H1 (cell line): ENCODE results near the gene CELF2. TPM values are rescaled to one million over a fixed set of nuclear protein-coding genes. Genes with fewer than 3 reads are reported as not detected.

Source experiments
- CTCF ChIA-PET: fragments of 300-600 bp; sonication (Branson Sonifier 250); formaldehyde crosslinking; loops from one replicate; lab custom pipeline; 2021; ENCODE audit not compliant: partially characterized antibody; lab: Charles Lee
- POLR2A ChIA-PET: fragments of 300-600 bp; sonication (Branson Sonifier 250); formaldehyde crosslinking; loops from one replicate; lab custom pipeline; 2021; ENCODE audit warnings: inconsistent platforms; ENCODE audit not compliant: partially characterized antibody; lab: Charles Lee
- DNase-seq, 2 experiments: peaks; one replicate each; pipeline versions ENCODE4 v3.0.0 to v3.0.0-alpha.2; 2010 to 2022; ENCODE audit warnings: low spot score in 2 of 2, low read depth in 1 of 2, mixed read lengths in 1 of 2
- FAIRE-seq: peaks from 2 replicates; lab custom pipeline; 2011; peaks lifted over from hg19 to GRCh38; lab: Jason Lieb, UNC
- H2AFZ ChIP-seq: 2 replicates; pipeline ENCODE4 v1.8.1; 2012; ENCODE audit warnings: low read length, inconsistent platforms
- H2AK5ac ChIP-seq: 2 replicates; pipeline ENCODE4 v1.6.1; 2013; ENCODE audit warnings: low read depth, low read length
- H2BK120ac ChIP-seq: replicated peaks from 2 replicates; pipeline ENCODE3; 2013; ENCODE audit warnings: low read depth, low read length, inconsistent platforms
- H2BK12ac ChIP-seq: 2 replicates; pipeline ENCODE4 v1.6.1; 2013; ENCODE audit warnings: low read depth, low read length
- H2BK15ac ChIP-seq: 2 replicates; pipeline ENCODE4 v1.6.1; 2013; ENCODE audit warnings: low read length
- H2BK20ac ChIP-seq: 2 replicates; pipeline ENCODE4 v1.6.1; 2013; ENCODE audit warnings: low read length
- H2BK5ac ChIP-seq: 2 replicates; pipeline ENCODE4 v1.6.1; 2013; ENCODE audit warnings: low read depth, low read length
- H3K14ac ChIP-seq: 2 replicates; pipeline ENCODE4 v1.6.1; 2013; ENCODE audit warnings: inconsistent platforms; ENCODE audit not compliant: insufficient read length
- H3K18ac ChIP-seq: 2 replicates; pipeline ENCODE4 v1.6.1; 2013; ENCODE audit warnings: low read length; ENCODE audit errors: extremely low read depth
- H3K23ac ChIP-seq: 2 replicates; pipeline ENCODE4 v1.6.1; 2013; ENCODE audit warnings: inconsistent platforms; ENCODE audit not compliant: insufficient read length
- H3K23me2 ChIP-seq: 2 replicates; pipeline ENCODE4 v1.6.1; 2013; ENCODE audit warnings: low read depth, low read length
- H3K27ac ChIP-seq: 2 replicates; pipeline ENCODE4 v1.6.1; 2011; ENCODE audit warnings: low read depth, low read length, inconsistent platforms
- H3K27me3 ChIP-seq, 4 experiments: replicated peaks in 1 of 4; 1 replicate in 1 of 4; 2 replicates in 3 of 4; pipeline versions ENCODE4 v1.6.1 to v1.8.1; 2011 to 2013; ENCODE audit warnings: low read length in 3 of 4, mild to moderate bottlenecking in 3 of 4, inconsistent platforms in 2 of 4, mixed read lengths in 2 of 4, moderate library complexity in 1 of 4; ENCODE audit not compliant: control insufficient read depth in 3 of 4, insufficient read depth in 3 of 4; ENCODE audit errors: extremely low read depth in 1 of 4
- H3K36me3 ChIP-seq, 4 experiments: 2 replicates each; pipeline versions ENCODE4 v1.6.1 to v1.8.1; 2011 to 2013; ENCODE audit warnings: mild to moderate bottlenecking in 4 of 4, low read length in 3 of 4, moderate library complexity in 2 of 4, control low read depth in 1 of 4, inconsistent platforms in 1 of 4; ENCODE audit not compliant: insufficient read depth in 4 of 4, control insufficient read depth in 2 of 4
- H3K4ac ChIP-seq: replicated peaks from 2 replicates; pipeline ENCODE3; 2013; ENCODE audit warnings: low read length, low read depth, mixed read lengths, inconsistent platforms; ENCODE audit not compliant: insufficient read length
- H3K4me1 ChIP-seq, 4 experiments: replicated peaks in 1 of 4; 1 replicate in 1 of 4; 2 replicates in 3 of 4; pipeline versions ENCODE4 v1.6.1 to v1.8.1; 2011 to 2013; ENCODE audit warnings: low read length in 3 of 4, inconsistent platforms in 2 of 4, mixed read lengths in 1 of 4; ENCODE audit not compliant: insufficient read depth in 4 of 4, control insufficient read depth in 3 of 4
- H3K4me2 ChIP-seq, 2 experiments: 2 replicates each; pipeline versions ENCODE4 v1.6.1 to v1.8.1; 2011 to 2013; ENCODE audit warnings: low read depth in 2 of 2, low read length in 2 of 2, control low read depth in 1 of 2, inconsistent platforms in 1 of 2, mild to moderate bottlenecking in 1 of 2; ENCODE audit not compliant: insufficient read depth in 1 of 2
- H3K4me3 ChIP-seq, 4 experiments: fragments of 200-600, 300-600 bp in 1 of 4; sonication (generic), shearing (Covaris generic), sonication (Bioruptor Twin) in 1 of 4; 2 replicates each; pipeline versions ENCODE4 v1.5.1 to v1.8.1; 2011 to 2016; ENCODE audit warnings: low read length in 4 of 4, low read depth in 3 of 4, control low read depth in 2 of 4, inconsistent platforms in 2 of 4, mild to moderate bottlenecking in 2 of 4, mixed read lengths in 1 of 4, moderate library complexity in 1 of 4; ENCODE audit not compliant: insufficient read depth in 2 of 4; ENCODE audit errors: extremely low read depth in 1 of 4
- H3K56ac ChIP-seq: replicated peaks from 2 replicates; pipeline ENCODE3; 2013; ENCODE audit warnings: low read depth, mild to moderate bottlenecking, mixed read lengths, low read length, inconsistent platforms; ENCODE audit not compliant: insufficient read length
- H3K79me1 ChIP-seq: 2 replicates; pipeline ENCODE4 v1.6.1; 2013; ENCODE audit warnings: low read depth, low read length, control low read depth
- H3K79me2 ChIP-seq, 2 experiments: 2 replicates each; pipeline versions ENCODE4 v1.6.1 to v1.8.1; 2012 to 2013; ENCODE audit warnings: low read length in 2 of 2, mild to moderate bottlenecking in 2 of 2, inconsistent platforms in 1 of 2; ENCODE audit not compliant: insufficient read depth in 2 of 2, control insufficient read depth in 1 of 2
- H3K9ac ChIP-seq, 4 experiments: replicated peaks in 1 of 4; 1 replicate in 1 of 4; 2 replicates in 3 of 4; pipeline versions ENCODE4 v1.6.1 to v1.8.1; 2011 to 2013; ENCODE audit warnings: low read depth in 3 of 4, low read length in 3 of 4, control low read depth in 2 of 4, mild to moderate bottlenecking in 2 of 4, moderate library complexity in 2 of 4, inconsistent platforms in 1 of 4; ENCODE audit errors: extremely low read depth in 1 of 4
- H3K9me3 ChIP-seq, 2 experiments: 2 replicates each; pipeline versions ENCODE4 v1.6.1 to v1.8.1; 2012 to 2013; ENCODE audit warnings: mild to moderate bottlenecking in 2 of 2, moderate library complexity in 2 of 2, control low read depth in 1 of 2, inconsistent platforms in 1 of 2, low read depth in 1 of 2, low read length in 1 of 2, mixed read lengths in 1 of 2; ENCODE audit not compliant: insufficient read depth in 2 of 2
- H4K20me1 ChIP-seq, 2 experiments: replicated peaks in 1 of 2; 2 replicates each; pipeline versions ENCODE3 to v1.8.1; 2011 to 2013; ENCODE audit warnings: inconsistent platforms in 2 of 2, low read length in 2 of 2, mild to moderate bottlenecking in 1 of 2; ENCODE audit not compliant: insufficient read depth in 2 of 2, control insufficient read depth in 1 of 2
- H4K5ac ChIP-seq: 2 replicates; pipeline ENCODE4 v1.6.1; 2013; ENCODE audit warnings: low read length, low read depth, mixed read lengths, inconsistent platforms; ENCODE audit not compliant: insufficient read length
- H4K8ac ChIP-seq: 2 replicates; pipeline ENCODE4 v1.8.0; 2013; ENCODE audit warnings: mild to moderate bottlenecking, moderate library complexity, low read length, inconsistent platforms; ENCODE audit not compliant: insufficient read depth; ENCODE audit errors: extremely low read depth
- H4K91ac ChIP-seq: replicated peaks from 2 replicates; pipeline ENCODE3; 2013; ENCODE audit warnings: low read length, mixed read lengths, inconsistent platforms; ENCODE audit not compliant: insufficient read length
- CBX5 ChIP-seq: fragments of 300-800, 300-1000 bp; sonication (generic); IDR thresholded peaks from 2 replicates; pipeline ENCODE4 v1.7.1; 2016; ENCODE audit warnings: antibody characterized with exemption, low read length, low read depth
- CBX8 ChIP-seq: fragments of 300-800, 300-1000 bp; sonication (generic); IDR thresholded peaks from 2 replicates; pipeline ENCODE4 v1.7.1; 2016; ENCODE audit warnings: low read depth, low read length, borderline replicate concordance
- CHD2 ChIP-seq: IDR thresholded peaks from 2 replicates; pipeline ENCODE4 v1.6.1; 2012; ENCODE audit warnings: low read length, improper control_type of control experiment
- EZH2 ChIP-seq: fragments of 200-600 bp; sonication (generic); IDR thresholded peaks from 2 replicates; pipeline ENCODE4 v1.7.1; 2012; ENCODE audit warnings: low read depth, mild to moderate bottlenecking, moderate library complexity, low read length, inconsistent platforms; ENCODE audit not compliant: severe bottlenecking
- HDAC6 ChIP-seq: IDR thresholded peaks from one replicate; pipeline ENCODE4 v1.7.1; 2012; ENCODE audit warnings: low read depth, mild to moderate bottlenecking, inconsistent platforms, low read length, moderate library complexity
- JUN ChIP-seq: IDR thresholded peaks from 2 replicates; pipeline ENCODE4 v1.6.1; 2011; ENCODE audit warnings: low read depth, mild to moderate bottlenecking, improper control_type of control experiment, low read length
- NRF1 ChIP-seq: IDR thresholded peaks from 2 replicates; pipeline ENCODE4 v1.6.1; 2011; ENCODE audit warnings: mild to moderate bottlenecking, low read depth, low read length, improper control_type of control experiment
- POU5F1 ChIP-seq: IDR thresholded peaks from 2 replicates; pipeline ENCODE4 v1.6.1; 2011; ENCODE audit warnings: low read depth, mild to moderate bottlenecking, low read length, moderate library complexity
- RAD21 ChIP-seq, 2 experiments: IDR thresholded peaks in 1 of 2; conservative IDR thresholded peaks in 1 of 2; 2 replicates each; pipeline ENCODE4 v1.6.1; 2011; ENCODE audit warnings: low read depth in 2 of 2, low read length in 2 of 2, improper control_type of control experiment in 1 of 2, inconsistent platforms in 1 of 2, mild to moderate bottlenecking in 1 of 2, moderate library complexity in 1 of 2
- RBBP5 ChIP-seq: IDR thresholded peaks from 2 replicates; pipeline ENCODE4 v1.7.1; 2012; ENCODE audit warnings: low read depth, mild to moderate bottlenecking, inconsistent platforms, low read length, moderate library complexity, borderline replicate concordance
- SAP30 ChIP-seq: fragments of 300-600 bp; sonication (generic); IDR thresholded peaks from 2 replicates; pipeline ENCODE4 v1.7.1; 2012; ENCODE audit warnings: low read length, moderate library complexity, mild to moderate bottlenecking, inconsistent platforms; ENCODE audit not compliant: insufficient read depth, insufficient replicate concordance
- SRF ChIP-seq: IDR thresholded peaks from 2 replicates; pipeline ENCODE4 v1.6.1; 2011; ENCODE audit warnings: mild to moderate bottlenecking, low read depth, low read length, moderate library complexity
- TEAD4 ChIP-seq: IDR thresholded peaks from 2 replicates; pipeline ENCODE4 v1.6.1; 2012; ENCODE audit warnings: low read depth, low read length, inconsistent platforms, mixed read lengths
- YY1 ChIP-seq: IDR thresholded peaks from 2 replicates; pipeline ENCODE4 v1.6.1; 2011; ENCODE audit warnings: low read depth, mild to moderate bottlenecking, low read length
- ZNF274 ChIP-seq: IDR thresholded peaks from 2 replicates; pipeline ENCODE4 v1.7.0; 2012; ENCODE audit warnings: low read length, borderline replicate concordance; ENCODE audit errors: extremely low read depth
- WGBS, 2 experiments: shearing (Covaris generic) in 1 of 2; methylation state at CpG; one replicate each; pipeline versions ENCODE4 v1.1.6 to v1.1.7; 2013 to 2015; ENCODE audit warnings: low lambda C conversion rate in 2 of 2, mixed read lengths in 2 of 2, inconsistent platforms in 1 of 2, low coverage in 1 of 2, missing lambda C conversion rate in 1 of 2; ENCODE audit not compliant: insufficient replicate concordance in 2 of 2, insufficient coverage in 1 of 2, insufficient read length in 1 of 2; ENCODE audit errors: extremely low coverage in 1 of 2, missing lambda C conversion rate in 1 of 2; 5-methylcytosine and 5-hydroxymethylcytosine counted together
- polyA plus RNA-seq, 7 experiments: library from polyadenylated mRNA; depleted of rRNA in 3 of 7; stranded (reverse) in 5 of 7; unstranded in 2 of 7; fragments of >200 nt in 5 of 7; fragments of 200-250 nt in 2 of 7; gene quantifications; 1 replicate in 5 of 7; 2 replicates in 1 of 7; 4 replicates in 1 of 7; pipeline versions ENCODE4 v1.2.1 to v1.2.3, GENCODE V29; 2011 to 2013; ENCODE audit warnings: missing spikeins in 2 of 7, mixed read lengths in 2 of 7
- total RNA-seq: library from RNA; stranded (reverse); fragmentation: NEBNext Ultra II Directional; extraction: Animal tissue kit (Norgen Biotek cat#: 25700); gene quantifications from 2 replicates; pipeline ENCODE4 v1.2.1, GENCODE V29; 2021

Gene CELF2
- total and polyA plus RNA-seq, 2 of the 8 experiments (the other 6 are each of a cell fraction or from before 2014, with no cell fraction given) = 18.3 to 22.7 TPM

GRCh38 chr10:11201911-11202310, 184.2 kb downstream of the CELF2 start:
- FAIRE-seq = no peak
- Histone ChIP-seq H3K79me2 (no peaks in the 10 kb centered on the region), H2BK120ac (no peak overlapping the region), H4K20me1 (no peaks in the 10 kb centered on the region), H3K9me3 (no peaks in the 10 kb centered on the region), H4K91ac (no peak overlapping the region), H3K9ac (no peak overlapping the region), H3K23me2 (no peaks in the 10 kb centered on the region), H2AFZ (no peak overlapping the region), H3K4me3 (no peak overlapping the region), H3K18ac (no peak overlapping the region), H3K23ac (no peak overlapping the region)
- TF ChIP-seq CBX8 (no peak), RAD21 (IDR thresholded peaks at IDR 0.05 in 1 of 2, conservative IDR thresholded peaks at IDR 0.05 in 1 of 2; ENCODE audit: low read depth in 2 of 2, low read length in 2 of 2) (no peak), YY1 (no peak), JUN (no peak), EZH2 (no peak), CHD2 (no peak), TEAD4 (no peak), CBX5 (no peak), POU5F1 (no peak), SAP30 (no peak), SRF (no peak), ZNF274 (no peak), HDAC6 (no peak), NRF1 (no peak), RBBP5 (no peak)
- TF ChIP-seq, all 59 proteins: peak for 0
- Histone ChIP-seq H4K5ac (no peak overlapping the region), H3K27me3 (no peaks in the 10 kb centered on the region), H3K27ac (no peak overlapping the region), H3K56ac (no peak overlapping the region), H3K79me1 (no peaks in the 10 kb centered on the region), H3K4me1 (peaks cover 9 to 27% (median 12%) of the 10 kb centered on the region in 4 experiments), H3K4me2 (no peak overlapping the region), H2BK12ac (no peak overlapping the region), H2BK15ac (no peak overlapping the region), H2AK5ac (no peak overlapping the region), H2BK20ac (no peak overlapping the region), H2BK5ac (no peak overlapping the region), H3K36me3 (no peaks in the 10 kb centered on the region), H3K14ac (no peak overlapping the region), H3K4ac (no peak overlapping the region), H4K8ac (no peak overlapping the region)
- ChIA-PET CTCF (interaction anchor here (0.6 to 2.6 kb wide), 3 partner anchors 9 to 41 kb away, joined by 3 to 9 read pairs (median 3); no protein-coding TSS in a partner anchor), POLR2A (interaction anchor here (1.1 kb wide), 1 partner anchor 9 kb away, joined by 3 read pairs; no protein-coding TSS in a partner anchor)
- 72% methylated on average over 5 of the region's 5 CpGs; no CpG with 5 or more reads in 1 of the 2 experiments for WGBS, 2 experiments
- no peak for DNase-seq
